ENCODE data around the gene LRRN2.

The LRRN2 gene

GRCh38 chr1:204652497-204652896, 33.0 kb downstream of the LRRN2 start:
- Histone ChIP-seq H3K9me3 (ENCODE audit: control insufficient read depth in 1 of 2, low read length in 2 of 2) (no peaks in the 10 kb centered on the region), H3K4me1 (ENCODE audit: control insufficient read depth in 1 of 2, insufficient read depth in 2 of 2, low read length in 2 of 2) (peaks cover 0 to 7% of the 10 kb centered on the region in 2 donors), H3K27ac (ENCODE audit: low read length) (no peak overlapping the region), H3K36me3 (ENCODE audit: control insufficient read depth in 1 of 2, insufficient read depth in 2 of 2, low read length in 2 of 2) (no peaks in the 10 kb centered on the region), H3K4me3 (ENCODE audit: low read depth in 1 of 2, low read length in 2 of 2) (no peak overlapping the region), H3K27me3 (ENCODE audit: low read depth, low read length) (no peaks in the 10 kb centered on the region)

GRCh38 chr1:204651843-204652421, 33.6 kb downstream of the LRRN2 start:
- no peaks in the 10 kb centered on the region for H3K27me3 ChIP-seq (ENCODE audit: low read depth, low read length)
- no peaks in the 10 kb centered on the region for H3K9me3 ChIP-seq (ENCODE audit: control insufficient read depth in 1 of 2, low read length in 2 of 2)
- H3K27ac ChIP-seq (ENCODE audit: low read length) = no peak overlapping the region
- H3K36me3 ChIP-seq (ENCODE audit: control insufficient read depth in 1 of 2, insufficient read depth in 2 of 2, low read length in 2 of 2) = no peaks in the 10 kb centered on the region
- no peak overlapping the region for H3K4me3 ChIP-seq (ENCODE audit: low read depth in 1 of 2, low read length in 2 of 2)
- H3K4me1 ChIP-seq (ENCODE audit: control insufficient read depth in 1 of 2, insufficient read depth in 2 of 2, low read length in 2 of 2) = peaks cover 0 to 7% of the 10 kb centered on the region in 2 donors

DNA sequence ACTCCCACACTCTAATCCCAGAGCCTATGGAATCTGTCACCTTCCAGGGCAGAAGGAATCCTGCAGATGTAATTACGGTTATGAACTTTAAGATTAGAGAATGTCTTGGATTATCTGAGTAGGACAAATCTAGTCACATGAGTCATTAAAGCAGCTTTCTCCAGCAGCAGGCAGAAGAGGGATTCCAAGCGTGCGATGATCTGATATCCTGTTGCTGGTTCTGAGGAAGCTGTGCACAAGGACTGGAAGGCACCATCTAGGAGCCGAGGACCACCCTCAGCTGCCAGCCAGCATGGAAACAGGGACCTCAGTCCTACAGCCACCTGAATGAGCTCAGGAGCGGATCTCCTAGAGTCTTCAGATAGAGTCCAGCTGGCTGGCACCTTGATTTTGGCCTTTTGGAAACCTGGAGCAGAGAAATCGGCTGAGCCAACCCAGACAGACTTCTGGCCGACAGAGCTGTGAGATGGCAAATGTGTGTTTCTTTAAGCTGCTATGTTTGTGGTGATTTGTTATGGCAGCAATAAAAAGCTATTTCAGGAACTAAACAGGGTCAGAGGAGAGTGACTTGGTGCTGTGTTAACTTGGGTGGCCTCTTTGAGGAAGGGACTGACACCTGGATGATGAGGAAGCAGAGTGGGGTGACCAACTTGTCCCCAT, 34.5 kb downstream of the LRRN2 start:
- H3K27ac ChIP-seq (ENCODE audit: low read length) = no peak overlapping the region
- peaks cover 0 to 7% of the 10 kb centered on the region in 2 donors for H3K4me1 ChIP-seq (ENCODE audit: control insufficient read depth in 1 of 2, insufficient read depth in 2 of 2, low read length in 2 of 2)
- H3K36me3 ChIP-seq (ENCODE audit: control insufficient read depth in 1 of 2, insufficient read depth in 2 of 2, low read length in 2 of 2) = no peaks in the 10 kb centered on the region
- no peaks in the 10 kb centered on the region for H3K9me3 ChIP-seq (ENCODE audit: control insufficient read depth in 1 of 2, low read length in 2 of 2)
- no peak overlapping the region for H3K4me3 ChIP-seq (ENCODE audit: low read depth in 1 of 2, low read length in 2 of 2)
- H3K27me3 ChIP-seq (ENCODE audit: low read depth, low read length) = no peaks in the 10 kb centered on the region

- no peaks in the 10 kb centered on the region for H3K36me3 ChIP-seq (ENCODE audit: control insufficient read depth in 1 of 2, insufficient read depth in 2 of 2, low read length in 2 of 2)
- H3K4me1 ChIP-seq (ENCODE audit: control insufficient read depth in 1 of 2, insufficient read depth in 2 of 2, low read length in 2 of 2) = peaks cover 0 to 7% of the 10 kb centered on the region in 2 donors
- H3K27me3 ChIP-seq (ENCODE audit: low read depth, low read length) = no peaks in the 10 kb centered on the region
- H3K9me3 ChIP-seq (ENCODE audit: control insufficient read depth in 1 of 2, low read length in 2 of 2) = no peaks in the 10 kb centered on the region
- H3K4me3 ChIP-seq (ENCODE audit: low read depth in 1 of 2, low read length in 2 of 2) = no peak overlapping the region
- no peak overlapping the region for H3K27ac ChIP-seq (ENCODE audit: low read length)
Measured at GRCh38 chr1:204649721-204650521, 35.6 kb downstream of the LRRN2 start.

DNA sequence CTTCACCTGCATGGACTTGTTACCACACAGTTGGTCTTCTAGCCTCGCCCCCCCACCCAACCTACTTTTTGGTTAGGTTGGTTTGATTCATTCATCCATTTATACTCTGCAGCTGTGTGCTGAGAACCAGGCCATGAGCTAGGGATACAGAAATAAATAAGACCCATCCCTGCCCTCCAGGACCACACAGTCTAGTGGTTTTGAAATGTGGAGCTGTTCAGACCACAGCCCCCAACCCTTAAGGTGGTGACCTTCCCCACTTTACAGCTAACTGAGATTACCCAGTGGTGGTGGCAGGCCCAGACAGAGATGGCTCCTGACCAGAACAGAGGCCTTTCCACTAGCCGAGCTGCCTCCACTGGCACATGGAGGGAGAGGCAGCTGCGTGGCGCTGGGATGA, 37.0 kb downstream of the LRRN2 start:
- peaks cover 0 to 7% of the 10 kb centered on the region in 2 donors for H3K4me1 ChIP-seq (ENCODE audit: control insufficient read depth in 1 of 2, insufficient read depth in 2 of 2, low read length in 2 of 2)
- H3K9me3 ChIP-seq (ENCODE audit: control insufficient read depth in 1 of 2, low read length in 2 of 2) = no peaks in the 10 kb centered on the region
- no peak overlapping the region for H3K4me3 ChIP-seq (ENCODE audit: low read depth in 1 of 2, low read length in 2 of 2)
- no peak overlapping the region for H3K27ac ChIP-seq (ENCODE audit: low read length)
- H3K36me3 ChIP-seq (ENCODE audit: control insufficient read depth in 1 of 2, insufficient read depth in 2 of 2, low read length in 2 of 2) = no peaks in the 10 kb centered on the region
- no peaks in the 10 kb centered on the region for H3K27me3 ChIP-seq (ENCODE audit: low read depth, low read length)

DNA sequence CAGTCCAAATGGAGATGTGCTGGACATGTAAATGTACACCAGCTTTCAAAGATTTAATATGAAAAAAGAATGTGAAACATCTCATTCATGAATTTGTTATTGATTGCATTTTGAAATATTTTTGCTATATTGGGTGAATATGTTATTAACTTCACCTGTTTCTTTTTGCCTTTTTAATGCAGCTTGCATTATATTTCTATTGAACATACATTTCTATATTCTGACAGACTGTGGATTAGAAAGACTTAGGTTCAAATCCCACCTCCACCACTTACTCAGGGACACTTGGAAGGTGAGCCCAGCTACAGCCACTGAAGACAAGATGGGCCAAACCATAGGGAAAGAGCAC, 37.8 kb downstream of the LRRN2 start:
- no peak overlapping the region for H3K4me3 ChIP-seq (ENCODE audit: low read depth in 1 of 2, low read length in 2 of 2)
- no peaks in the 10 kb centered on the region for H3K9me3 ChIP-seq (ENCODE audit: control insufficient read depth in 1 of 2, low read length in 2 of 2)
- H3K36me3 ChIP-seq (ENCODE audit: control insufficient read depth in 1 of 2, insufficient read depth in 2 of 2, low read length in 2 of 2) = no peaks in the 10 kb centered on the region
- no peaks in the 10 kb centered on the region for H3K27me3 ChIP-seq (ENCODE audit: low read depth, low read length)
- peaks cover 0 to 7% of the 10 kb centered on the region in 2 donors for H3K4me1 ChIP-seq (ENCODE audit: control insufficient read depth in 1 of 2, insufficient read depth in 2 of 2, low read length in 2 of 2)
- no peak overlapping the region for H3K27ac ChIP-seq (ENCODE audit: low read length)

DNA sequence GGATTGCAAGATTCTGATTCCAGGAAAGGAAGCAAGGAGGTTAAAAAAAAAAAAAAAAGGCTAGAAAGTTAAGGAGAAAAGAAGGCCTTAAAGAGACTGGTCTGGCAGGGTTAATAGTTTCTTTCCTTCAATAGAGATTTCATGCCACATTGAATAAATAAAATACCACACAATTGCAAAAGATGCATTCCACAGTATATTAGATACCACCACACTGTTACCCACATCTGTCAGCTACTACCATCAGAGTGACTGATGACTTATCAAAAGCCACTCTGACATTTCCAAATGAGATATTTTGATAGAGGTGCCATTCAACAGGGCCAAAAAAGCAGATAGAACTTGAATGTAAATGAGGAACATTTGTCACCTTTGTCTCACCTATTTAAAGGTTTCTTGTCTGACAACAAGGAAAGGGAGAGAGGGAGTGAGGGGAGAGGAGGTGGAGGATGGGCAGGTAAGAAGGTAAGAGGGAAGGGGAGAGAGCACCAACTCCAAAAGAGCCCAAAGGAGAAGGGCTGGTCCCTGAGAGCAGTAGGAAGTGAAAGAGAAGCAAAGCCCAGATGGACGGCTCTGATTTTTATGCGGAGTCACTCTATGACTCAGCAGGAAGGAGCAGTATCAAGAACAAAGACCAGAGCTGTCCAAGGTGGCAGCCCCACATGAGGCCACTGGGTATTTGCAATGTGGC, 38.3 kb downstream of the LRRN2 start:
- no peaks in the 10 kb centered on the region for H3K9me3 ChIP-seq (ENCODE audit: control insufficient read depth in 1 of 2, low read length in 2 of 2)
- no peak overlapping the region for H3K4me3 ChIP-seq (ENCODE audit: low read depth in 1 of 2, low read length in 2 of 2)
- H3K36me3 ChIP-seq (ENCODE audit: control insufficient read depth in 1 of 2, insufficient read depth in 2 of 2, low read length in 2 of 2) = no peaks in the 10 kb centered on the region
- H3K4me1 ChIP-seq (ENCODE audit: control insufficient read depth in 1 of 2, insufficient read depth in 2 of 2, low read length in 2 of 2) = peaks cover 0 to 7% of the 10 kb centered on the region in 2 donors
- H3K27ac ChIP-seq (ENCODE audit: low read length) = no peak overlapping the region
- H3K27me3 ChIP-seq (ENCODE audit: low read depth, low read length) = no peaks in the 10 kb centered on the region

DNA sequence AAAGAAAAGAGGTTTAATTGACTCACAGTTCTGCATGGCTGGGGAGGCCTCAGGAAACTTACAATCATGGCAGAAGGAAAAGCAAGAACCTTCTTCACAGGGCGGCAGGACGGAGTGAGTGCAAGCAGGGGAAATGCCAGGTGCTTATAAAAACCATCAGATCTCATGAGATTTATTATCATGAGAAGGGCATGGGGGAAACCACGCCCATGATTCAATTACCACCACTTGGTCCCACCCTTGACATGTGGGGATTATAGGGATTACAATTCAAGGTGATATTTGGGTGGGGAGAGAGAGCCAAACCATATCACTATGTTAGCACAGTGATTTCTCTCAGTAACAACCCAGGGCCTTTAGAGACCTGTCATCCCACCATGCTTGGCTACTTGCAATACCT, 39.9 kb downstream of the LRRN2 start:
- H3K27ac ChIP-seq (ENCODE audit: low read length) = no peak overlapping the region
- no peaks in the 10 kb centered on the region for H3K9me3 ChIP-seq (ENCODE audit: control insufficient read depth in 1 of 2, low read length in 2 of 2)
- no peaks in the 10 kb centered on the region for H3K27me3 ChIP-seq (ENCODE audit: low read depth, low read length)
- no peaks in the 10 kb centered on the region for H3K36me3 ChIP-seq (ENCODE audit: control insufficient read depth in 1 of 2, insufficient read depth in 2 of 2, low read length in 2 of 2)
- H3K4me1 ChIP-seq (ENCODE audit: control insufficient read depth in 1 of 2, insufficient read depth in 2 of 2, low read length in 2 of 2) = no peaks in the 10 kb centered on the region
- H3K4me3 ChIP-seq (ENCODE audit: low read depth in 1 of 2, low read length in 2 of 2) = no peak overlapping the region

- no peaks in the 10 kb centered on the region for H3K27me3 ChIP-seq (ENCODE audit: low read depth, low read length)
- no peak overlapping the region for H3K4me3 ChIP-seq (ENCODE audit: low read depth in 1 of 2, low read length in 2 of 2)
- no peaks in the 10 kb centered on the region for H3K36me3 ChIP-seq (ENCODE audit: control insufficient read depth in 1 of 2, insufficient read depth in 2 of 2, low read length in 2 of 2)
- H3K9me3 ChIP-seq (ENCODE audit: control insufficient read depth in 1 of 2, low read length in 2 of 2) = no peaks in the 10 kb centered on the region
- no peak overlapping the region for H3K27ac ChIP-seq (ENCODE audit: low read length)
- no peaks in the 10 kb centered on the region for H3K4me1 ChIP-seq (ENCODE audit: control insufficient read depth in 1 of 2, insufficient read depth in 2 of 2, low read length in 2 of 2)
Measured at GRCh38 chr1:204645251-204645650, 40.3 kb downstream of the LRRN2 start.

DNA sequence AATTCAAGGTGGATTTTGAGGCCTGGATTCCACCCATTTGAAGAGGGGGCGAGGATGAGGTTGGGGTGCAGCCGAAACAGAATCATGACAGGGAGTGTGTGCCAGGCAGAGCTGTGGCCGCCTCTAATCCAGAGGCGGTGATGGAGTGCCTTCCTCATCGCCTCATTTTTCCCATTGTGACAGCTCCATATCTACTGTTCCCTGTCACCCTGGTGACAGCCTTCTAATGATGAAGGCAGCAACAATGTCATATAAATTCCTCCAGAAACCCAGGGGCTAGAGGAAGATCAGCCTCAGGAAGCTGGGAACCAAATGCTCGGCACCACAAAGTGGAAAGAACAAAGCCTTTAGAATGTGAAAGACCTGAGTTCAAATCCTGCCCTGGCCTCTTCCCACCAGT, 42.0 kb downstream of the LRRN2 start:
- no peaks in the 10 kb centered on the region for H3K36me3 ChIP-seq (ENCODE audit: control insufficient read depth in 1 of 2, insufficient read depth in 2 of 2, low read length in 2 of 2)

DNA sequence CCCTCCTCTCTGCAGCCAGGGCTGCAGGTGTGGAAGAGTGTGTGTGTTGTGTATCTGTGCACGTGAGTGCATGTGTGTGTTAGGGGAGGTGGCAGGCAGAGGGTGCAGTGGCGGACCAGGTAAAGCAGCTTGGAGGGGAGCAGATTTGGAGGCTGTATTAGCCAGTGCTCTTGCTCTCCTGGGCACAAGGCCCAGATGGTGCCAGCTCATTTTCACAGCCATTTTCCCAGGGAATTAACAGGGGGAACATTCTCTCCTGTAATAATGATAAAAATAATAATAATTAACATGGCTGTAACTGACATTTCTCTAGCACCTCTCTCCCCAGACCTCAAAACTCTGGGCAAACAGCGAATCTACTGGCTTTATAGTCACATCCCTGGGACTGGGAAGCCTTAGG, 43.6 kb downstream of the LRRN2 start:
- H3K4me1 ChIP-seq (ENCODE audit: control insufficient read depth in 1 of 2, insufficient read depth in 2 of 2, low read length in 2 of 2) = peaks cover 0 to 16% of the 10 kb centered on the region in 2 donors
- H3K27me3 ChIP-seq (ENCODE audit: low read depth, low read length) = no peaks in the 10 kb centered on the region
- no peak overlapping the region for H3K27ac ChIP-seq (ENCODE audit: low read length)
- no peaks in the 10 kb centered on the region for H3K36me3 ChIP-seq (ENCODE audit: control insufficient read depth in 1 of 2, insufficient read depth in 2 of 2, low read length in 2 of 2)
- H3K9me3 ChIP-seq (ENCODE audit: control insufficient read depth in 1 of 2, low read length in 2 of 2) = no peaks in the 10 kb centered on the region
- no peak overlapping the region for H3K4me3 ChIP-seq (ENCODE audit: low read depth in 1 of 2, low read length in 2 of 2)

More for the DNA sequence above, 42.0 kb downstream of the LRRN2 start:
- peaks cover 0 to 5% of the 10 kb centered on the region in 2 donors for H3K4me1 ChIP-seq (ENCODE audit: control insufficient read depth in 1 of 2, insufficient read depth in 2 of 2, low read length in 2 of 2)
- no peaks in the 10 kb centered on the region for H3K27me3 ChIP-seq (ENCODE audit: low read depth, low read length)
- no peak overlapping the region for H3K4me3 ChIP-seq (ENCODE audit: low read depth in 1 of 2, low read length in 2 of 2)
- no peak overlapping the region for H3K27ac ChIP-seq (ENCODE audit: low read length)
- H3K9me3 ChIP-seq (ENCODE audit: control insufficient read depth in 1 of 2, low read length in 2 of 2) = no peaks in the 10 kb centered on the region
